Measurements from ENCODE around the gene OSBPL1A.

DNA sequence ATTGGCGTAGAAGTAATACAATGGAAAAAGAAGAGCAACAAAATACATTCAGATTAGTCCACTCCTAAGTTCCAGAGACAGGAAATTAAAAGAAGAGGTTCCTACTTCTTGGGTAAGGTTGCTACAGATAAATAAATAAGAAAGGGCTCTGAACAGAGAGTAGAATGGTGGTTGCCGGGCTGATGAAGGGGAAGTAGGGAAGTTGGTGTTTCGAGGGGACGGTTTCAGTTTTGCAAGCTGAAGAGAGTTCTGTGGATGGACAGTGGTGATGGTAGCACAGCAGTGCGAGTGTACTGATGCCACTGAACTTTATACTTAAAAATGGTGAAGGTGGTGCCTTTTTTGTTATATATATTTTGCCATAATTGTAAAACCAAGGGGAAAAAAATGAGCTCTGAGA, 210.6 kb downstream of the OSBPL1A start:
- TF ChIP-seq, protein P1, sequence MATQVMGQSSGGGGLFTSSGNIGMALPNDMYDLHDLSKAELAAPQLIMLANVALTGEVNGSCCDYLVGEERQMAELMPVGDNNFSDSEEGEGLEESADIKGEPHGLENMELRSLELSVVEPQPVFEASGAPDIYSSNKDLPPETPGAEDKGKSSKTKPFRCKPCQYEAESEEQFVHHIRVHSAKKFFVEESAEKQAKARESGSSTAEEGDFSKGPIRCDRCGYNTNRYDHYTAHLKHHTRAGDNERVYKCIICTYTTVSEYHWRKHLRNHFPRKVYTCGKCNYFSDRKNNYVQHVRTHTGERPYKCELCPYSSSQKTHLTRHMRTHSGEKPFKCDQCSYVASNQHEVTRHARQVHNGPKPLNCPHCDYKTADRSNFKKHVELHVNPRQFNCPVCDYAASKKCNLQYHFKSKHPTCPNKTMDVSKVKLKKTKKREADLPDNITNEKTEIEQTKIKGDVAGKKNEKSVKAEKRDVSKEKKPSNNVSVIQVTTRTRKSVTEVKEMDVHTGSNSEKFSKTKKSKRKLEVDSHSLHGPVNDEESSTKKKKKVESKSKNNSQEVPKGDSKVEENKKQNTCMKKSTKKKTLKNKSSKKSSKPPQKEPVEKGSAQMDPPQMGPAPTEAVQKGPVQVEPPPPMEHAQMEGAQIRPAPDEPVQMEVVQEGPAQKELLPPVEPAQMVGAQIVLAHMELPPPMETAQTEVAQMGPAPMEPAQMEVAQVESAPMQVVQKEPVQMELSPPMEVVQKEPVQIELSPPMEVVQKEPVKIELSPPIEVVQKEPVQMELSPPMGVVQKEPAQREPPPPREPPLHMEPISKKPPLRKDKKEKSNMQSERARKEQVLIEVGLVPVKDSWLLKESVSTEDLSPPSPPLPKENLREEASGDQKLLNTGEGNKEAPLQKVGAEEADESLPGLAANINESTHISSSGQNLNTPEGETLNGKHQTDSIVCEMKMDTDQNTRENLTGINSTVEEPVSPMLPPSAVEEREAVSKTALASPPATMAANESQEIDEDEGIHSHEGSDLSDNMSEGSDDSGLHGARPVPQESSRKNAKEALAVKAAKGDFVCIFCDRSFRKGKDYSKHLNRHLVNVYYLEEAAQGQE (IDR thresholded peaks at IDR 0.05) = no peak
- TF ChIP-seq FOSL2 (IDR thresholded peaks at IDR 0.05) = no peak
- TF ChIP-seq FOSL2 (CRISPR knock-in tag; IDR thresholded peaks at IDR 0.05) = no peak
- no peak for TF ChIP-seq EP300 (IDR thresholded peaks at IDR 0.05)
- TF ChIP-seq, protein P2, sequence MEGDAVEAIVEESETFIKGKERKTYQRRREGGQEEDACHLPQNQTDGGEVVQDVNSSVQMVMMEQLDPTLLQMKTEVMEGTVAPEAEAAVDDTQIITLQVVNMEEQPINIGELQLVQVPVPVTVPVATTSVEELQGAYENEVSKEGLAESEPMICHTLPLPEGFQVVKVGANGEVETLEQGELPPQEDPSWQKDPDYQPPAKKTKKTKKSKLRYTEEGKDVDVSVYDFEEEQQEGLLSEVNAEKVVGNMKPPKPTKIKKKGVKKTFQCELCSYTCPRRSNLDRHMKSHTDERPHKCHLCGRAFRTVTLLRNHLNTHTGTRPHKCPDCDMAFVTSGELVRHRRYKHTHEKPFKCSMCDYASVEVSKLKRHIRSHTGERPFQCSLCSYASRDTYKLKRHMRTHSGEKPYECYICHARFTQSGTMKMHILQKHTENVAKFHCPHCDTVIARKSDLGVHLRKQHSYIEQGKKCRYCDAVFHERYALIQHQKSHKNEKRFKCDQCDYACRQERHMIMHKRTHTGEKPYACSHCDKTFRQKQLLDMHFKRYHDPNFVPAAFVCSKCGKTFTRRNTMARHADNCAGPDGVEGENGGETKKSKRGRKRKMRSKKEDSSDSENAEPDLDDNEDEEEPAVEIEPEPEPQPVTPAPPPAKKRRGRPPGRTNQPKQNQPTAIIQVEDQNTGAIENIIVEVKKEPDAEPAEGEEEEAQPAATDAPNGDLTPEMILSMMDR (IDR thresholded peaks at IDR 0.05) = no peak
- no peak for TF ChIP-seq CEBPB (IDR thresholded peaks at IDR 0.05)
- no peak for TF ChIP-seq HDAC2 (IDR thresholded peaks at IDR 0.05)
- TF ChIP-seq NR3C1 (IDR thresholded peaks at IDR 0.05) = no peak
- TF ChIP-seq, protein P3, sequence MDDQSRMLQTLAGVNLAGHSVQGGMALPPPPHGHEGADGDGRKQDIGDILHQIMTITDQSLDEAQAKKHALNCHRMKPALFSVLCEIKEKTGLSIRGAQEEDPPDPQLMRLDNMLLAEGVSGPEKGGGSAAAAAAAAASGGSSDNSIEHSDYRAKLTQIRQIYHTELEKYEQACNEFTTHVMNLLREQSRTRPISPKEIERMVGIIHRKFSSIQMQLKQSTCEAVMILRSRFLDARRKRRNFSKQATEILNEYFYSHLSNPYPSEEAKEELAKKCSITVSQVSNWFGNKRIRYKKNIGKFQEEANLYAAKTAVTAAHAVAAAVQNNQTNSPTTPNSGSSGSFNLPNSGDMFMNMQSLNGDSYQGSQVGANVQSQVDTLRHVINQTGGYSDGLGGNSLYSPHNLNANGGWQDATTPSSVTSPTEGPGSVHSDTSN (IDR thresholded peaks at IDR 0.05) = no peak
- TF ChIP-seq JUN (IDR thresholded peaks at IDR 0.05) = no peak
- no peak for TF ChIP-seq RNF2 (IDR thresholded peaks at IDR 0.05; ENCODE audit: borderline replicate concordance, low read depth)
- no peak for TF ChIP-seq CBX2 (IDR thresholded peaks at IDR 0.05; ENCODE audit: borderline replicate concordance, low read depth)
- no peak for TF ChIP-seq RARB (CRISPR knock-in tag; IDR thresholded peaks at IDR 0.05)
